Measurements from ENCODE around the gene WFDC1.

GRCh38 chr16:84367750-84368307 lies 73.2 kb downstream of the WFDC1 start:
- TF ChIP-seq CTCF (IDR thresholded peaks at IDR 0.05; ENCODE audit: borderline replicate concordance, extremely low read depth, low read length, poor library complexity, severe bottlenecking), result no peak
- TF ChIP-seq EZH2 (IDR thresholded peaks at IDR 0.05; ENCODE audit: borderline replicate concordance, low read depth, low read length, severe bottlenecking), result no peak

Measured in DND-41 (cell line).